CD4-positive, alpha-beta T cell (primary cell): ENCODE measurements around the gene EPB41L4B. TPM values are rescaled to one million over a fixed set of nuclear protein-coding genes. Genes with fewer than 3 reads are reported as not detected.

Source experiments
- ATAC-seq: fragments of 200-7000 bp; cut with Tn5 transposase; one replicate; pipeline ENCODE4 v1.10.0; 2022; ENCODE audit warnings: mild to moderate bottlenecking; ENCODE audit not compliant: poor library complexity
- CTCF ChIA-PET: fragments of 350-600 bp; sonication (Branson Sonifier 250); formaldehyde crosslinking; loops from one replicate; lab custom pipeline; 2021; ENCODE audit warnings: antibody characterized with exemption, inconsistent platforms; lab: Charles Lee
- POLR2A ChIA-PET: fragments of 350-600 bp; sonication (Branson Sonifier 250); formaldehyde crosslinking; loops from one replicate; lab custom pipeline; 2021; ENCODE audit warnings: antibody characterized with exemption, inconsistent platforms; lab: Charles Lee
- DNase-seq, 14 experiments: peaks; one replicate each; pipeline ENCODE4 v3.0.0-alpha.2; 2013 to 2020; ENCODE audit warnings: mixed read lengths in 2 of 14
- H3K27ac ChIP-seq, 2 donors: one replicate each; pipeline versions ENCODE4 v1.5.1 to v1.7.0; 2013; ENCODE audit warnings: low read length in 2 of 2, low read depth in 1 of 2, mild to moderate bottlenecking in 1 of 2
- H3K27me3 ChIP-seq, 2 experiments: 1 replicate in 1 of 2; 2 replicates in 1 of 2; pipeline versions ENCODE4 v1.6.1 to v1.7.0; 2013; ENCODE audit warnings: low read length in 2 of 2, control low read depth in 1 of 2, mild to moderate bottlenecking in 1 of 2, moderate library complexity in 1 of 2; ENCODE audit not compliant: insufficient read depth in 2 of 2, control insufficient read depth in 1 of 2
- H3K36me3 ChIP-seq: one replicate; pipeline ENCODE4 v1.6.1; 2013; ENCODE audit warnings: low read length, control low read depth; ENCODE audit not compliant: insufficient read depth
- H3K4me1 ChIP-seq: one replicate; pipeline ENCODE4 v1.6.1; 2013; ENCODE audit warnings: low read length, control low read depth; ENCODE audit not compliant: insufficient read depth
- H3K4me3 ChIP-seq: one replicate; pipeline ENCODE4 v1.5.1; 2013; ENCODE audit warnings: mild to moderate bottlenecking, low read length, moderate library complexity
- H3K9me3 ChIP-seq, 2 experiments: 1 replicate in 1 of 2; 2 replicates in 1 of 2; pipeline versions ENCODE4 v1.6.1 to v1.7.0; 2013; ENCODE audit warnings: low read length in 2 of 2, mild to moderate bottlenecking in 2 of 2, control low read depth in 1 of 2, moderate library complexity in 1 of 2; ENCODE audit not compliant: control insufficient read depth in 1 of 2, insufficient read depth in 1 of 2
- H3K27ac Mint-ChIP-seq: one replicate; pipeline ENCODE4 v1.8.0; 2020; ENCODE audit warnings: mixed read lengths
- H3K27me3 Mint-ChIP-seq: one replicate; pipeline ENCODE4 v1.8.0; 2021; ENCODE audit warnings: mixed read lengths
- H3K36me3 Mint-ChIP-seq: one replicate; pipeline ENCODE4 v1.8.0; 2021; ENCODE audit warnings: low read depth, mixed read lengths
- H3K4me1 Mint-ChIP-seq: one replicate; pipeline ENCODE4 v1.8.0; 2021; ENCODE audit warnings: low read depth, mixed read lengths
- H3K4me3 Mint-ChIP-seq: one replicate; pipeline ENCODE4 v1.8.0; 2020; ENCODE audit warnings: mild to moderate bottlenecking, mixed read lengths
- H3K9me3 Mint-ChIP-seq: one replicate; pipeline ENCODE4 v1.8.0; 2020; ENCODE audit warnings: mixed read lengths
- CTCF ChIP-seq: fragments of 200-600 bp; IDR thresholded peaks from one replicate; pipeline ENCODE4 v1.8.0; 2022; ENCODE audit warnings: antibody characterized with exemption, mild to moderate bottlenecking
- intact Hi-C, 2 experiments: fragments of 100-400 bp; cut with DNase I in 1 of 2; cut with micrococcal nuclease in 1 of 2; formaldehyde crosslinking; loops; one replicate each; pipeline versions ENCODE4 v1.15.1 to v1.9.0; 2023 to 2025; cut with DNase I, micrococcal nuclease
- total RNA-seq, 174 experiments: library from RNA in 2 of 174; stranded (reverse) in 2 of 174; gene quantifications; one replicate each; pipeline ENCODE4 v1.2.3 and lab custom pipeline; 2021 to 2026

EPB41L4B gene
- total RNA-seq, 2 experiments from 2014 or later, result not detected

DNA sequence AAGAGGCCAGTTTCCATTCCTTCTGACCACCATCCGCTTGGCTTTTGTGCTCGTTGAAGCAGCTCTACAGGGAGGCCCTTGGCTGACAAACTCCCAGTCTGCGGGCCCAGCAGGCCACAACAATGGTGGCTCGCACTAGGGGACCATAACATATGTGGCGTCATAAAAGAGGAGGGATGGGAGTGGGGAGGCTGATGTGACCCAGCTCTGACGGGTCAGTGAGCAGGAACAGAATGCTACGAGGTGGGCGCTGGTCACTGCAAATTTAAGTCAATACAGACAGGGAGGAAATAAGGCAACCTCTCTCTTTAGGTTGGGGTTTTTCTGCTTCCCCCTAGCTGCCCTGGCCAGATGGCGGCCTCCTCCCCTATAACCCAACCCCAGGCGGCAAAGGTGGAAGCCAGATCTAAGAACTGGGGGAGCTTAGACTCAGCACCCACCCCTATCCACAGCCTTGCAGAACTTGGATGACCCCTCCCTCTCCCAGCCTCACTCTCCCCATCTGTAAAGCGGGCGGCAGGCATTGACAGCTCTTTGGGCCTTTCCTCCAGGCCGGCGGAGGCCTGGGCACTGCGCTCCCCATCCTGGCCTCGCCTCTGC is 154.6 kb downstream of the EPB41L4B start:
- Mint-ChIP-seq H3K4me3 (no peak overlapping the region), H3K4me1 (peaks cover 4% of the 10 kb centered on the region), H3K27me3 (peaks cover 74% of the 10 kb centered on the region), H3K36me3 (no peaks in the 10 kb centered on the region), H3K9me3 (peaks cover 4% of the 10 kb centered on the region), H3K27ac (no peak overlapping the region)
- H3K27ac ChIP-seq, result no peak overlapping the region
- no peaks in the 10 kb centered on the region for H3K4me1 ChIP-seq
- no peak overlapping the region for H3K4me3 ChIP-seq
- ATAC-seq, result no peak
- H3K27me3 ChIP-seq, result peaks cover 20 to 41% of the 10 kb centered on the region in 2 experiments
- peaks cover 0 to 8% of the 10 kb centered on the region in 2 experiments for H3K9me3 ChIP-seq
- ChIA-PET CTCF (no interaction called here), POLR2A (no interaction called here)
- H3K36me3 ChIP-seq, result no peaks in the 10 kb centered on the region
- no peak for TF ChIP-seq CTCF
- DNase-seq, result no peak
- intact Hi-C loops, result no loop called here

- intact Hi-C loops, result no loop called here
- Histone ChIP-seq H3K4me1 (no peaks in the 10 kb centered on the region), H3K27ac (no peak overlapping the region), H3K9me3 (peaks cover 0 to 8% of the 10 kb centered on the region in 2 experiments), H3K36me3 (no peaks in the 10 kb centered on the region), H3K4me3 (no peak overlapping the region), H3K27me3 (peaks cover 20 to 38% of the 10 kb centered on the region in 2 experiments)
- TF ChIP-seq CTCF, result no peak
- Mint-ChIP-seq H3K27me3 (peaks cover 62% of the 10 kb centered on the region), H3K9me3 (peaks cover 4% of the 10 kb centered on the region), H3K27ac (no peak overlapping the region), H3K4me1 (peaks cover 4% of the 10 kb centered on the region), H3K4me3 (no peak overlapping the region), H3K36me3 (no peaks in the 10 kb centered on the region)
- POLR2A ChIA-PET, result no interaction called here
- DNase-seq, result no peak
- no peak for ATAC-seq
- CTCF ChIA-PET, result no interaction called here
These were observed 156.8 kb downstream of the EPB41L4B start for GRCh38 chr9:109164042-109164441.

- no peak overlapping the region for H3K4me3 ChIP-seq
- no peak overlapping the region for H3K4me3 Mint-ChIP-seq
- no peak for TF ChIP-seq CTCF
- peaks cover 0 to 8% of the 10 kb centered on the region in 2 experiments for H3K9me3 ChIP-seq
- peaks cover 54% of the 10 kb centered on the region for H3K27me3 Mint-ChIP-seq
- ChIA-PET POLR2A (no interaction called here), CTCF (interaction anchor here (1.1 kb wide), 1 partner anchor 15 kb away, joined by 3 read pairs; no protein-coding TSS in a partner anchor)
- H3K4me1 ChIP-seq, result no peaks in the 10 kb centered on the region
- no peak overlapping the region for H3K27ac Mint-ChIP-seq
- DNase-seq, result no peak
- H3K36me3 ChIP-seq, result no peaks in the 10 kb centered on the region
- intact Hi-C loops, result no loop called here
- H3K27ac ChIP-seq, result no peak overlapping the region
- H3K27me3 ChIP-seq, result peaks cover 20 to 36% of the 10 kb centered on the region in 2 experiments
- peaks cover 4% of the 10 kb centered on the region for H3K4me1 Mint-ChIP-seq
- ATAC-seq, result no peak
- no peaks in the 10 kb centered on the region for H3K36me3 Mint-ChIP-seq
- H3K9me3 Mint-ChIP-seq, result peaks cover 4% of the 10 kb centered on the region
These were observed 157.7 kb downstream of the EPB41L4B start for GRCh38 chr9:109163194-109163593.
